Fibroblast of villous mesenchyme (primary cell): ENCODE measurements around the gene MDFIC. TPM values are rescaled to one million over a fixed set of nuclear protein-coding genes. Genes with fewer than 3 reads are reported as not detected.
A peak's percentile ranks its signal among the peaks of the same experiment; 100 is the strongest.

ENCODE experiments used
- DNase-seq: peaks from one replicate; pipeline ENCODE4 v3.0.0-alpha.2; 2010; ENCODE audit warnings: low read depth
- H3K4me3 ChIP-seq: 2 replicates; pipeline ENCODE4 v1.5.1; 2011; ENCODE audit warnings: low read depth, mild to moderate bottlenecking, low read length
- total RNA-seq: library from RNA; depleted of rRNA; stranded (reverse); fragments of >200 nt; gene quantifications from 2 replicates; pipeline ENCODE4 v1.2.3, GENCODE V29; 2012
- TF ChIP-seq, protein P1 (sequence below): IDR thresholded peaks from 2 replicates; pipeline ENCODE4 v1.5.1; 2012; ENCODE audit warnings: low read depth, mild to moderate bottlenecking, low read length; ENCODE audit not compliant: insufficient read depth

Gene MDFIC
- total RNA-seq, 1 donor, result 39.3 TPM

DNA sequence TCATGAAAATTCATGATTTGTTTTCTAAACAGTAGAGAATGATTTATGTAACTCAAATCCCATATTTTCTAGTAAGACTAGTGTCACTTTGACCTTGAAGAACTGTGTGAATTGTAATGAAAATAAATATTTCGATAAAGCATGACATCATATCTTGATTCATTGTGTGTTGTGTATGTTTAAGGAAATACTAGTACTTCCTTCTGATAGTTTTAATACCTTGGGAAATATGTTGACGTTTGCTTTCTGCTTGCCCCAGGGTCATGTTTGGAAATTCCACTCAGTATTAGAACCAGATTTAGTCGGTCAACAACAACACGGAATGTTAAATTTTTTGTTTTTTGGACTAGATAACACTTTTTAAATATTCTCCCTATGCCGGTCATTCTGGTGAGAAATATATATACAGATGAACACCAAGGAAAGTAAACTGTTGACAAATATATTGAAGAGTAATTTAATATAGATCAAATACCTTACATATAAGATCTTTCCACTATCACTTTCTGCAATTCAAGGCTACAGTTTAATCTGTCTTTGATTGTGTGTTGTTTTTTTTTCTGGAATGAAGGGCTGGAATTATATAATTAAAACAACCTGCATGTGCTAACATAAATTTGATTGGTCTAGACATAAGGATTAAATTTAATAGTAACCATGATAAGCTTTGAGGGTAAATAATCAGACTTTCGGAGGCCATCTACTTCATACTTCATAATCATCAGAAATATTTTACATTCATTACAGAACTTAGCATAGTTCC, 126.2 kb downstream of the MDFIC start:
- peak; percentile 88 for DNase-seq

GRCh38 chr7:115052706-115053105, 130.8 kb downstream of the MDFIC start:
- TF ChIP-seq, protein P1, sequence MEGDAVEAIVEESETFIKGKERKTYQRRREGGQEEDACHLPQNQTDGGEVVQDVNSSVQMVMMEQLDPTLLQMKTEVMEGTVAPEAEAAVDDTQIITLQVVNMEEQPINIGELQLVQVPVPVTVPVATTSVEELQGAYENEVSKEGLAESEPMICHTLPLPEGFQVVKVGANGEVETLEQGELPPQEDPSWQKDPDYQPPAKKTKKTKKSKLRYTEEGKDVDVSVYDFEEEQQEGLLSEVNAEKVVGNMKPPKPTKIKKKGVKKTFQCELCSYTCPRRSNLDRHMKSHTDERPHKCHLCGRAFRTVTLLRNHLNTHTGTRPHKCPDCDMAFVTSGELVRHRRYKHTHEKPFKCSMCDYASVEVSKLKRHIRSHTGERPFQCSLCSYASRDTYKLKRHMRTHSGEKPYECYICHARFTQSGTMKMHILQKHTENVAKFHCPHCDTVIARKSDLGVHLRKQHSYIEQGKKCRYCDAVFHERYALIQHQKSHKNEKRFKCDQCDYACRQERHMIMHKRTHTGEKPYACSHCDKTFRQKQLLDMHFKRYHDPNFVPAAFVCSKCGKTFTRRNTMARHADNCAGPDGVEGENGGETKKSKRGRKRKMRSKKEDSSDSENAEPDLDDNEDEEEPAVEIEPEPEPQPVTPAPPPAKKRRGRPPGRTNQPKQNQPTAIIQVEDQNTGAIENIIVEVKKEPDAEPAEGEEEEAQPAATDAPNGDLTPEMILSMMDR, result no peak
- no peak for DNase-seq
- no peak overlapping the region for H3K4me3 ChIP-seq

More for the DNA sequence above, 126.2 kb downstream of the MDFIC start:
- H3K4me3 ChIP-seq, result no peak overlapping the region
- TF ChIP-seq, protein P1, result no peak

DNA sequence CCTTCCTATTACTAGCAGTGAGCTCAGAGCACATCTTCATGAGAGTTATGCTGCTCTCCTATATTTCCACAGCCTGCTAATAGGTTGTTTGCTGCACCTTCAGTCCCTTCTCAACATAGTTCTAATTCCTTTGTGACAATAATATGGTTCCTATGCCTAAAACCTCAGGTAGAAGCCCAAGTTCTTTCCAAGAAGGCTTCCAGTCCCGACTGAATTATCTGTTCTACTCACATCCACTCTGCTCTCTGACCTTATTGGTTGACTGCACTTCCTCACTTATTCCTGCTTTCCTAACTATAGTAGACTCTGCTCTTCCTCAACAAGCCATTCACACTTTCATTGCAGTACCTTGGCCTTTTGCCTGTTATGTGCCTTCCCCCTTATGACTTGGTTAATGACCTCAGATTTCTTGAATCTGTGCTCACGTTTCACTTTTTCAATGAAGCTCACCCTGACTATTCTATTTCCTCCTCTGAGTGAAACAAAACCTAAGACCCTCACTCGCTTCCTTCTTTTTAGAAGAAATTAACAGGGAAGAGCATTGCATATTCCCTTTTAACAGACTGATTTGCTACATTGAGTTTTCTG, 132.7 kb downstream of the MDFIC start:
- TF ChIP-seq, protein P1, result no peak
- H3K4me3 ChIP-seq, result no peak overlapping the region
- peak; percentile 8 for DNase-seq

- TF ChIP-seq, protein P1, result no peak
- H3K4me3 ChIP-seq, result no peak overlapping the region
- DNase-seq, result no peak
Observed at GRCh38 chr7:115056019-115056418, 134.1 kb downstream of the MDFIC start.

DNA sequence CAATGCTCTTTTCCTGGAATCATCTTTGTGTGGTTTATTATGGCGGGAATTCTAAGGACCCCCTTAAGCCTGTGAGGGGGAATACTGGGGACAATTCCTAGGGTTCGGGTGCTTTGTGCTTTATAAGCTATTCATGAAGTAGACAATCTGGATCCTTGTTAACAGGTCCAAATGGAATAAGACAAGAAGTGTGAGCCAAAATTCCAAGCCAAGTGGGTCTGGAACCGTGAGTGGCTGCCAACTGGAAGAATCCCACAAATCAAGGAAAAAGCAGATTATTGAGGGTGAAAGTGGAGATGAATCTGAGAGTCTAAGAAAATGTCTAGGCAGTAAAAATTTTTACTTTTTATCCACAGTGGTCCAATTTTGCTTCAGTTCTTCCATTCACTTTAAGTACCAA, 136.8 kb downstream of the MDFIC start:
- H3K4me3 ChIP-seq, result no peak overlapping the region
- TF ChIP-seq, protein P1, result no peak
- no peak for DNase-seq

GRCh38 chr7:115059321-115059720, 137.4 kb downstream of the MDFIC start:
- peak; percentile 47 for DNase-seq
- no peak overlapping the region for H3K4me3 ChIP-seq
- TF ChIP-seq, protein P1, result no peak
